Measurements from ENCODE around the gene TECPR2.
A peak's percentile ranks its signal among the peaks of the same experiment; 100 is the strongest.

The TECPR2 gene

GRCh38 chr14:102417646-102418045, 54.9 kb downstream of the TECPR2 start:
- DNase-seq (ENCODE audit: low read depth), result no peak
- no peak overlapping the region for H3K4me3 ChIP-seq (ENCODE audit: low read depth, low read length)

- DNase-seq (ENCODE audit: low read depth), result no peak
These were observed 55.6 kb downstream of the TECPR2 start for GRCh38 chr14:102418169-102418852.

DNA sequence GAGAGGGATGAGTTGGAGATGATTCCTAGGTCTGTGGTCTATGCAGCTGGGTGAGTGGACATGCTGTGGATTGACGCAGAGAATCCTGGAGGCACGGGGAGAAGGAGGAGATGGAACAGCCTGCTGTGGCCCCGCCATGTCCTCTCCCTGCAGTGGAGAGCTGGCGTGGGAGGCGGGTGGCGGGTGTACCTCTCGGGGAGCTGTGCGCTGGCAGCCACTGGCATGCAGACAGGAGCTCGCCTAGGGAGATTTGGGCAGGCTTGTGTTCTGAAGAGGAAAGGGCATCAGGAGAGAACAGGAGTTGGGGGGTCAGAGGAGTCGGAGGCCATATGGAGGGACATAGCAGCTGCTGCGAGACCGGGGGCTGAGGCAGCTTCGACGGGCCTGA, 56.1 kb downstream of the TECPR2 start:
- H3K4me3 ChIP-seq (ENCODE audit: low read depth, low read length), result no peak overlapping the region
- no peak for DNase-seq (ENCODE audit: low read depth)

More at GRCh38 chr14:102418169-102418852, 55.6 kb downstream of the TECPR2 start:
- no peak overlapping the region for H3K4me3 ChIP-seq (ENCODE audit: low read depth, low read length)

DNA sequence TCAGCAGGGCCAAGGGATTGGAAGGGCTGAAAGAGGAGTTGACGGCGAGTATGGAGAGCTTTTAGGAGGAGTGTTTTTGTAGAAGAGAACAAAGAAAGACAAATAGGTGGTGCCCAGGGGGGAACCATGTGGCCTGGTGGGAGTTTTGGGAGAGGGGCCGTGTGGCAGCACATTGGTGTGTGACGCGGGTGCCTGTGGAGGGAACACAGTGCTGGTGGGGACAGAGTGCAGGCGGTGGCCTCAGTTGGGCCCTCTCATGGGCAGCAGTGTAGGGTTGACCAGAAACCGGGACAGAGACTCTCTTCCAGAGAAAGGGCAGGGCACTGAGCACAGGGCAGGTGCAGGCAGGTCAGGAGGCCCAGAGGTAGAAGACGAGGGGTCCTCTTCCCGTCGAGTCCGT, 56.5 kb downstream of the TECPR2 start:
- no peak for DNase-seq (ENCODE audit: low read depth)
- H3K4me3 ChIP-seq (ENCODE audit: low read depth, low read length), result no peak overlapping the region

- DNase-seq (ENCODE audit: low read depth), result no peak
- H3K4me3 ChIP-seq (ENCODE audit: low read depth, low read length), result no peak overlapping the region
These were observed 57.0 kb downstream of the TECPR2 start for GRCh38 chr14:102419716-102420115.

DNA sequence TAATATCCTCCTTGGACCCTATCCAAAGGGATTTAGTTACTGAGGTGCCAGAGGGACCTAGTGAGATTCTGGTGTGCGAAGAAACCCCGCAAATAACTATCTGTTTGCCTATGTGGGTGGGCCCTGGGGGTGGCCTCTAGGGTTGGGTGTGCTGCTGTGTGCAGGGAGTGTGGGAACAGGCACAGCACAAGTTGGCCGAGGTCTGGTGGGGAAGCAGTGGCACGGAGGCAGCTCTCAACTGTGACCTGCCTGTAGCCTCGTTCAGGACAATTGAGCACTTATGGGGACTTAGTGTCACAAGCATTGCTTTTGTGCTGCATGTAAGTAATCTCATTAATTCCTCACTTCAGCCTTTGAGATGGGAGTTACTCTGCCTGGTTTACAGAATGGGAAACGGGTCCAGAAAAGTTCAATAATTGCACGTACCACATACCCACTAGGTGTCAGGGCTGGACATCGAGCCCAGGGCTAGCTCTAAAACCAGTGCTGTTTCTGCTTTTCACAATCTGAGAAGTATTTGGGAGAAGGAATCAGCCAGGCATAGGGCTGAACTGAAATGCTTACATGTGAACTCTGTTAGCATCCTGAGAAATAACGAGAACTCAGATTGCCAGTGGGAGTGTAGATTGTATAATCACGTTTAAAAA, 58.8 kb downstream of the TECPR2 start:
- H3K4me3 ChIP-seq (ENCODE audit: low read depth, low read length), result no peak overlapping the region
- DNase-seq (ENCODE audit: low read depth), result no peak

DNA sequence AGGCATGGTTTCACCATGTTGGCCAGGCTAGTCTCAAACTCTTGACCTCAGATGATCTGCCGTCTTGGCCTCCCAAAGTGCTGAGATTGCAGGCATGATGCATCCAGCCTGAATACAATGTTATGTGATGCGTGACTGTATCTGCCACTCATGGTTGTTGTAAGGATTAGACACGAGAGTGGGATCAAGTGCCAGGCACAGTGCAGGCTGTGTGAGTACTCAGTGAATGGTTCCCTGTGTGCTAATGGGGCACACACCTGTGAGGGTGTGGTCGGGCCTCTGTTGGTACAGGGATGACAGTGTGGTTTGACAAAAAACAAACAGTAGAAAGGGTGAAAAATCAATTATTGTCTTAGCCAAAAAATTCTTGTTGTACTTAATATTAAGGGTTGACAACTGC, 61.8 kb downstream of the TECPR2 start:
- DNase-seq (ENCODE audit: low read depth), result no peak
- H3K4me3 ChIP-seq (ENCODE audit: low read depth, low read length), result no peak overlapping the region

DNA sequence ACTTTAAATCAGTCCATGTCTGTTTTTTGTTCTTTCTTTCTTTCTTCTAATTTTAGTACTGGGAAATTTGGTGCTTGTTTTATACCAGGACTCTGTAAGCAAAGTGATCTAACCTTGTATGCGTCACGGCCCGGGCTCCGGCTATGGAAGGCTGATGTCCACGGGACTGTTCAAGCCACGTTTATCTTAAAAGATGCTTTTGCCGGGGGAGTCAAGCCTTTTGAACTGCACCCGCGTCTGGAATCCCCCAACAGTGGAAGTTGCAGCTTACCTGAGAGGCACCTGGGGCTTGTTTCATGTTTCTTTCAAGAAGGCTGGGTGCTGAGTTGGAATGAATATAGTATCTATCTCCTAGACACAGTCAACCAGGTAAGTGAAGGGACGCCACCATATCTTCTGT, 62.2 kb downstream of the TECPR2 start:
- no peak for DNase-seq (ENCODE audit: low read depth)
- no peak overlapping the region for H3K4me3 ChIP-seq (ENCODE audit: low read depth, low read length)

- no peak overlapping the region for H3K4me3 ChIP-seq (ENCODE audit: low read depth, low read length)
- no peak for DNase-seq (ENCODE audit: low read depth)
These were observed 64.1 kb downstream of the TECPR2 start for GRCh38 chr14:102426796-102427195.

- DNase-seq (ENCODE audit: low read depth), result no peak
- no peak overlapping the region for H3K4me3 ChIP-seq (ENCODE audit: low read depth, low read length)
These were observed 64.9 kb downstream of the TECPR2 start for GRCh38 chr14:102427642-102428041.

DNA sequence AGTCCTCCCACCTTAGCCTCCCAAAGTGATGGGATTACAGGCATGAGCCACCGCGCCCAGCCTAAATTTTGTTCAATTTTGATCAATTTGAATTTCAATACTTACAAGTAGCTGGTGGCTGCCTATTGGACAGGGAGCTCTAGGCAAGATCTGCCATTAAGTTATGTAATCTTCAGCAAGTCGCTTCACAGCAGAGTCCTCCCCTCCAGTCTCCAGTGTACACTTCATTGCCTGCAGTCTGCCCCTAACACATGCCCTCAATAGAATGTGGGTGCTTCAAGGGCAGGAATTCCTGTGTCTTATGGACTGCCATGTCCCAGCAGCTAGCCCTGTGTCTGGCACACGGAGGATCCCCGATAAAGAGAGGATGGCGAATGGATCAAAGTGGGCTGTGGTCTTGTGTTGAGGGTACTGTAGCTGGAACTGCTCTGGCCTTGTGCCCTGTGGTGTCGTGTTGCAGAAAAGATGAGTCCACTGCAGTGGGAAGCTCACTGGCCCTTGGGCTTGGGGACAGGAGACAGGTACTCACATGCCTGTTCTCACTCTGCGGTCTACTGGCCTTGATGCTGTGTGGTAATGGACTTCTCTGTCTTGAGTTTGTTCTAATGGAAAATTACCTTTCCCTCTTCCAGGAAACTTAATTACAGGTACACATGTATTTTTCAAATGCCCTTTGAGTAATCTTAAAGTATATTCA, 67.6 kb downstream of the TECPR2 start:
- no peak for DNase-seq (ENCODE audit: low read depth)
- H3K4me3 ChIP-seq (ENCODE audit: low read depth, low read length), result no peak overlapping the region

GRCh38 chr14:102431751-102432150, 69.0 kb downstream of the TECPR2 start:
- no peak for DNase-seq (ENCODE audit: low read depth)
- no peak overlapping the region for H3K4me3 ChIP-seq (ENCODE audit: low read depth, low read length)

- no peak for DNase-seq (ENCODE audit: low read depth)
These were observed 72.0 kb downstream of the TECPR2 start for GRCh38 chr14:102434647-102435175.

DNA sequence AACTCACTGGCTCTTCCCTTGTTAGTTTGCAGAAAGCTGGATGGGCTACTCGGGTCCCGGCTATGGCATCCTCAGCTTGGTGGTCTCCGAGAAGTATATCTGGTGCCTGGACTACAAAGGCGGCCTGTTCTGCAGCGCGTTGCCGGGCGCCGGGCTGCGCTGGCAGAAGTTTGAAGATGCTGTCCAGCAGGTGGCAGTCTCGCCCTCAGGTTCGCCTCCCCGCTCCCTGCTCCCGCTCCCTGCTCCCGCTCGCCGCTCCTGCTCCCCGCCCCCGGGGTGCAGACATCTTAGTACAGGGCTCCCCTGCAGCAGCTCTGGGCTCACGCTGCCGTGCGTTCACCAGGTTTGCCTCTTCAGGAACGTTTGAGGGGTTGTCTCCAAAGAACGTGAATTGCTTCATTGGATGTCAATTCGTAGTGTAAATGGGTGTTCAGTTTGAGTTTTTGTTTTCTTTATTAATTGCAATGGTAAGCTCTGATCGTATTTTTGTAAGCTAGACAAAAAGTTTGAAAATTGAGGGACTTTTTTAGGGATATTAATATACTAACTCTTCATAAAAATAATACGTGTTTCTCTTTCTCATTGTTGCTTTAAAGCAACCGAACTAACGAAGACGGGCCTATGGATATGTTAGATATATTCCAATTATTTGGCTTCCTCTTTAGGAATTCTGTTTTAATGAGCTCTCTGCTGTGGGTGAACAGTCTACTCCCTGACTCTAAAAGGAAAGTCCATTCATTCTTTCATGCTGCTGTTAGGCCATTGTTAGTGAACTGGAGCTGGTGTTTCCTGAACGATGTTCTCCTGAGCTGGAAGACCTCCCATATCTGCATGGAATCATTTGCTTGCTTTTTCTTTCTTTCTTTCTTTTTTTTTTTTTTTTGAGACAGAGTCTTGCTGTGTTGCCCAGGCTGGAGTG, 75.5 kb downstream of the TECPR2 start:
- DNase-seq (ENCODE audit: low read depth), result peak; percentile 18
- peak overlapping the region; percentile 17 for H3K4me3 ChIP-seq (ENCODE audit: low read depth, low read length)

More at GRCh38 chr14:102434647-102435175, 72.0 kb downstream of the TECPR2 start:
- H3K4me3 ChIP-seq (ENCODE audit: low read depth, low read length), result no peak overlapping the region

GRCh38 chr14:102439556-102439955, 76.8 kb downstream of the TECPR2 start:
- H3K4me3 ChIP-seq (ENCODE audit: low read depth, low read length), result no peak overlapping the region
- DNase-seq (ENCODE audit: low read depth), result no peak

DNA sequence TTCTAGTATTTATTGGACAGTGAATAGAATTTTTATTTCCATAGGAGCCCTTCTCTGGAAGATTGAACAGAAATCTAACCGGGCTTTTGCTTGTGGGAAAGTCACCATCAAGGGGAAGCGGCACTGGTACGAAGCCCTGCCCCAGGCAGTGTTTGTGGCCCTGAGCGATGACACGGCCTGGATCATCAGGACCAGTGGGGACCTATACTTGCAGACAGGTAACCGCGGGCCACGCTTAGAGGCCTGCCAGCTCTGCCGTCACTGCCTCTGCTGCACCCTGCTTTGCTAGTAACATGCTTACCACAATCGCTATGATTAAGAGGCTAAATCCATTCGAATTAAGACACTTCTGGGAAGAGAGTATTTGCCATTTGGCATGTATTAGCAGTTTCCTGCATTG, 77.7 kb downstream of the TECPR2 start:
- no peak overlapping the region for H3K4me3 ChIP-seq (ENCODE audit: low read depth, low read length)
- no peak for DNase-seq (ENCODE audit: low read depth)

DNA sequence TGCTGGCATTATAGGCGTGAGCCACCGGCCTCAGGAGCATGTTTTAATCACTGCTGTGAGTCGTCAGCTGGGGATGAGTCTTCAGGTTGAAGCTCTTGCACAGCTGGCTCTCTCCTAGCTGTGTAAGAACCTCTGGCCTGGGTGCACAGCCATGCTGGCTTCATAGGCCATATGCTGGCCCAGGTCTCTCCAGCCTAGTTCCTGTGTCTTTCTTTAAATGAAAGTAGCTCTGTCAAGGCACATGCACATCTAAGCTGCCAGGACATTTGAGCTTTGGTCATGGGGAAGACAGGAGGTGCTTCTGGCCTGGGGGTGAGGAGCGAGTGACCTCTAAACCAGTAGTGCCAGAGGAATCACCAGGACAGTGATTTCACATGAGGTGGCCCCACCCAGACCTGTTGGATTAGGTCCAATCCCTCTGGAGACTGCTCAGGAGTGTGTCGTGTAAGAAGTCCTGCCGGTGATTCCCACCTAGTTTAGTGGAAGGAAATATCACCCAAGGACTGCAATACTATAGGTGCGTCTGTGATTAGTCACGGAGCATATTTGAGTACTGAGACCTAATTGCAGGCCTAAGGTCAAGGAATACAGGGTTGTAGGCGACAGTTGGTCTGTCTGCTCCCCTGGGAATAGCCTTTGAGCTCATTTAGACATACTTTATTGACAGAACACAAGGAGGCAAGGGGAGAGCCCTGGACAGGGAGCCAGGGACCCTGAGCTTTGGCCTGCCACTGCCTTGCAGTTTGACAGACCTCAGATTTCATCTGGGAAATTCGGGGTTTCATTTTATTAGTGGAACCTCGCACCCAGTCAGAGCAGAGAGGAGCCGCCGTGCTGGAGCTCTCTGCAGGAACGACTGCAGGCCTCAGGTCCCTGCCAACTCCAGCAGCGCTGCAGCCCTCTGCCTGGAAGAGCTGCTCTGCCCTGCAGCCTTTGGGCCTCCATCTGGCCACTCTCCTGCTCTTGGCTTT, 79.8 kb downstream of the TECPR2 start:
- H3K4me3 ChIP-seq (ENCODE audit: low read depth, low read length), result no peak overlapping the region
- DNase-seq (ENCODE audit: low read depth), result no peak

- no peak for DNase-seq (ENCODE audit: low read depth)
- H3K4me3 ChIP-seq (ENCODE audit: low read depth, low read length), result no peak overlapping the region
These were observed 82.3 kb downstream of the TECPR2 start for GRCh38 chr14:102445066-102445465.
